ENCODE results near the gene PRPF18.

PRPF18 gene

DNA sequence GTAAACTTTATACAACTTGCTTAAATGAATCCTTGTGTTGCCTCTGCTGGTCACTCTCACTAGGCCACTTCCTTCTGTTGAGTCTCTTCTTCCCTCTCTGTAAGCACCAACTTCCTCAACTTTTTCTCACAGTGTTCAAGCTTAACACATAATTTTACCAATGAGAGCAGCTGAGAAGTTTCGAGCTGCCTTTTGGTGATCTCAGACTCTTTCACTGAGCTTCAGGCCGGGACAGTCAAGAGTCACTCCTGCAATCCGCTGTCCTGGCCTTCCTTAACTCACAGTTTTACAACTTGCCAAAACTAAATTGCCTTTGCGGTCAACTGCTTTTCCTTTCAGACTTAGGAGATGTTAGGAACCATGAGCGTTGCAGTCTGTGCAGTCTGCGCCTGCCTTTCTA is 47.4 kb downstream of the PRPF18 start:
- no peaks in the 10 kb centered on the region; the same call in 1 of the 2 replicates for H4K20me1 ChIP-seq (ENCODE audit: insufficient read depth, low read length)

DNA sequence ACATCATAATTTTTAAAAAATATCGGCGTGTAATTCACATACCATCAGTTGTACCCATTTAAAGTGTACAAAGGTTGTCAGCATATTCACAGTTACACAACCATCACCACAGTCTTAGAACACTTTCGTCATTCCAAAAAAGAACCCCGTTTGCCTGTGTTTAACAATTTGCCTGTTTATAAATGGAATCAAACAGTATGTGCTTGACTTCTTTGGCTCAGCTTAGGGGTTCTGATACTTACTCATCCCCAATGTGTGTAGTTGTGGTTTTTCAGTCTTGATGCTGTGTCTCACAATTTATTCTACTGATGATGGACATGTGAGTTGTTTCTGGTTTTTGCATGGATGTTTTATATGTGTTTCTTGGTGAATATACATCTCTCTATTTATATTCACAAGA is 50.0 kb downstream of the PRPF18 start:
- no peak overlapping the region for H3K4me2 ChIP-seq (ENCODE audit: insufficient read depth, low read length)
- H4K20me1 ChIP-seq (ENCODE audit: insufficient read depth, low read length) = no peaks in the 10 kb centered on the region; the same call in 1 of the 2 replicates
- no peak overlapping the region for H3K4me3 ChIP-seq (ENCODE audit: low read depth in 1 of 2, low read length in 2 of 2)
- no peak overlapping the region for H2AFZ ChIP-seq (ENCODE audit: low read depth, low read length)
- ATAC-seq (ENCODE audit: insufficient read depth, low read depth) = no peak
- H3K27me3 ChIP-seq (ENCODE audit: insufficient read depth, low read length, poor library complexity) = no peaks in the 10 kb centered on the region
- H3K79me2 ChIP-seq (ENCODE audit: insufficient read depth, low read length) = no peaks in the 10 kb centered on the region
- H3K4me1 ChIP-seq (ENCODE audit: insufficient read depth, low read length) = no peaks in the 10 kb centered on the region
- peaks cover 26% of the 10 kb centered on the region; the same call in 1 of the 2 replicates for H3K36me3 ChIP-seq (ENCODE audit: insufficient read depth, low read length)
- no peak overlapping the region for H3K27ac ChIP-seq (ENCODE audit: low read length)
- no peak for DNase-seq
- no peak overlapping the region for H3K9ac ChIP-seq (ENCODE audit: low read depth, low read length)
- H3K9me3 ChIP-seq (ENCODE audit: insufficient read depth, low read length, severe bottlenecking) = no peaks in the 10 kb centered on the region
- no peak for TF ChIP-seq EZH2 (IDR thresholded peaks at IDR 0.05; ENCODE audit: borderline replicate concordance, low read depth, low read length, severe bottlenecking)
- TF ChIP-seq, protein P1, sequence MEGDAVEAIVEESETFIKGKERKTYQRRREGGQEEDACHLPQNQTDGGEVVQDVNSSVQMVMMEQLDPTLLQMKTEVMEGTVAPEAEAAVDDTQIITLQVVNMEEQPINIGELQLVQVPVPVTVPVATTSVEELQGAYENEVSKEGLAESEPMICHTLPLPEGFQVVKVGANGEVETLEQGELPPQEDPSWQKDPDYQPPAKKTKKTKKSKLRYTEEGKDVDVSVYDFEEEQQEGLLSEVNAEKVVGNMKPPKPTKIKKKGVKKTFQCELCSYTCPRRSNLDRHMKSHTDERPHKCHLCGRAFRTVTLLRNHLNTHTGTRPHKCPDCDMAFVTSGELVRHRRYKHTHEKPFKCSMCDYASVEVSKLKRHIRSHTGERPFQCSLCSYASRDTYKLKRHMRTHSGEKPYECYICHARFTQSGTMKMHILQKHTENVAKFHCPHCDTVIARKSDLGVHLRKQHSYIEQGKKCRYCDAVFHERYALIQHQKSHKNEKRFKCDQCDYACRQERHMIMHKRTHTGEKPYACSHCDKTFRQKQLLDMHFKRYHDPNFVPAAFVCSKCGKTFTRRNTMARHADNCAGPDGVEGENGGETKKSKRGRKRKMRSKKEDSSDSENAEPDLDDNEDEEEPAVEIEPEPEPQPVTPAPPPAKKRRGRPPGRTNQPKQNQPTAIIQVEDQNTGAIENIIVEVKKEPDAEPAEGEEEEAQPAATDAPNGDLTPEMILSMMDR (IDR thresholded peaks at IDR 0.05; ENCODE audit: borderline replicate concordance, extremely low read depth, low read length, poor library complexity, severe bottlenecking) = no peak

More for the DNA sequence above, 47.4 kb downstream of the PRPF18 start:
- no peak overlapping the region for H3K4me2 ChIP-seq (ENCODE audit: insufficient read depth, low read length)
- no peaks in the 10 kb centered on the region for H3K27me3 ChIP-seq (ENCODE audit: insufficient read depth, low read length, poor library complexity)
- no peak overlapping the region for H2AFZ ChIP-seq (ENCODE audit: low read depth, low read length)
- no peak overlapping the region for H3K27ac ChIP-seq (ENCODE audit: low read length)
- H3K4me1 ChIP-seq (ENCODE audit: insufficient read depth, low read length) = no peaks in the 10 kb centered on the region
- no peak for ATAC-seq (ENCODE audit: insufficient read depth, low read depth)
- H3K4me3 ChIP-seq (ENCODE audit: low read depth in 1 of 2, low read length in 2 of 2) = no peak overlapping the region
- peaks cover 35% of the 10 kb centered on the region for H3K36me3 ChIP-seq (ENCODE audit: insufficient read depth, low read length)
- TF ChIP-seq EZH2 (IDR thresholded peaks at IDR 0.05; ENCODE audit: borderline replicate concordance, low read depth, low read length, severe bottlenecking) = no peak
- TF ChIP-seq, protein P1 (IDR thresholded peaks at IDR 0.05; ENCODE audit: borderline replicate concordance, extremely low read depth, low read length, poor library complexity, severe bottlenecking) = no peak
- DNase-seq = no peak
- no peaks in the 10 kb centered on the region for H3K9me3 ChIP-seq (ENCODE audit: insufficient read depth, low read length, severe bottlenecking)
- H3K79me2 ChIP-seq (ENCODE audit: insufficient read depth, low read length) = no peaks in the 10 kb centered on the region
- H3K9ac ChIP-seq (ENCODE audit: low read depth, low read length) = no peak overlapping the region

DNA sequence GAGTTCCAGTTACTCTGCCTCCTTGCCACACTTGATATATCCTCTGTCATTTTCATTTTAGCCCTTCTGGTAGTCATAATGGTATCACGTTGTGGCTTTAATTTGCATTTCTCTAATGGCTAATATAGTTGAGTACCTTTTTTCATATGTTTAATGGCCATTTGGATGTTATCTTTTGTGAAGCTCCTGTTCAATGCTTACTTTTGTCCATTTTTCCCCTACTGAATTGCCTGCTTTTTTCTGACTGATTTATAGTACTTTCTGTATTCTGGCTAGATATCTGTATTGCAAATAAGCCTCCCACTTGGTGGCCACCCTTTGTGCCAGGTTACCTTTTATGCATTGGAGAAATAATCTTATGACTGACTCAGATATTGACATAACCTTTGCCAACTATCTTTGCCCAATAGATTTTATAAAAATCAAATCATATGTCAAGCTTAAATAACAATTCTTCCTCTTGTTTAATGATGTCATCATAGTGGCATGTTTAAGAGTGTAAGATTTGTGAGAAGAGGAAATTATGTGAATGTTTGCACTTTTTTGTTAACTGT is 50.6 kb downstream of the PRPF18 start:
- H2AFZ ChIP-seq (ENCODE audit: low read depth, low read length) = no peak overlapping the region
- ATAC-seq (ENCODE audit: insufficient read depth, low read depth) (no peak), DNase-seq (no peak)
- H3K9me3 ChIP-seq (ENCODE audit: insufficient read depth, low read length, severe bottlenecking) = peaks cover 4% of the 10 kb centered on the region
- H3K9ac ChIP-seq (ENCODE audit: low read depth, low read length) = no peak overlapping the region
- H3K36me3 ChIP-seq (ENCODE audit: insufficient read depth, low read length) = peaks cover 30% of the 10 kb centered on the region; the same call in 1 of the 2 replicates
- H4K20me1 ChIP-seq (ENCODE audit: insufficient read depth, low read length) = no peaks in the 10 kb centered on the region; the same call in 1 of the 2 replicates
- no peaks in the 10 kb centered on the region for H3K4me1 ChIP-seq (ENCODE audit: insufficient read depth, low read length)
- no peak overlapping the region for H3K27ac ChIP-seq (ENCODE audit: low read length)
- no peak overlapping the region for H3K4me2 ChIP-seq (ENCODE audit: insufficient read depth, low read length)
- no peaks in the 10 kb centered on the region for H3K27me3 ChIP-seq (ENCODE audit: insufficient read depth, low read length, poor library complexity)
- no peaks in the 10 kb centered on the region for H3K79me2 ChIP-seq (ENCODE audit: insufficient read depth, low read length)
- TF ChIP-seq EZH2 (IDR thresholded peaks at IDR 0.05; ENCODE audit: borderline replicate concordance, low read depth, low read length, severe bottlenecking) = no peak
- TF ChIP-seq, protein P1 (IDR thresholded peaks at IDR 0.05; ENCODE audit: borderline replicate concordance, extremely low read depth, low read length, poor library complexity, severe bottlenecking) = no peak
- H3K4me3 ChIP-seq (ENCODE audit: low read depth in 1 of 2, low read length in 2 of 2) = no peak overlapping the region

Data from DND-41 (cell line).